GM21390 (cell line): Measurements from ENCODE around the gene ZNF555.
A peak's percentile ranks its signal among the peaks of the same experiment; 100 is the strongest.
"Not testable (repeated sequence)": the region's sequence is repeated elsewhere in the genome, so short reads cannot be mapped to it uniquely, and the experiment has no call there.

Experiments
- ATAC-seq: cut with Tn5 transposase; IDR thresholded peaks from one replicate; pipeline ENCODE4 v1.9.1; 2021; ENCODE audit not compliant: unreplicated experiment

ZNF555 gene

GRCh38 chr19:2866495-2867024 is 25.3 kb downstream of the ZNF555 start:
- ATAC-seq: no peak

GRCh38 chr19:2867025-2867991 is 26.0 kb downstream of the ZNF555 start, which contains the start of gene ZNF556:
Gene ZNF556, plus strand, starts transcription at chr19:2867335. Its CDS starts 87 bp downstream, at chr19:2867422.
- ATAC-seq: no peak

- no peak for ATAC-seq
Measured at GRCh38 chr19:2869618-2870017, 28.3 kb downstream of the ZNF555 start.

- ATAC-seq: not testable (repeated sequence)
Measured at GRCh38 chr19:2872175-2872574, 30.9 kb downstream of the ZNF555 start.

- ATAC-seq: no peak
Measured at GRCh38 chr19:2877398-2878331, 36.4 kb downstream of the ZNF555 start.

GRCh38 chr19:2883686-2884439 is 42.6 kb downstream of the ZNF555 start:
- ATAC-seq: no peak

GRCh38 chr19:2885736-2886135 is 44.5 kb downstream of the ZNF555 start:
- no peak for ATAC-seq

- ATAC-seq: no peak
Measured at GRCh38 chr19:2887391-2887914, 46.2 kb downstream of the ZNF555 start.

- no peak for ATAC-seq
Measured at GRCh38 chr19:2888731-2889224, 47.5 kb downstream of the ZNF555 start.

- ATAC-seq: not testable (repeated sequence)
Measured at GRCh38 chr19:2890531-2890930, 49.3 kb downstream of the ZNF555 start.

- no peak for ATAC-seq
Measured at GRCh38 chr19:2896694-2897093, 55.4 kb downstream of the ZNF555 start.

GRCh38 chr19:2900296-2901252 is 59.3 kb downstream of the ZNF555 start, which contains the start of gene ZNF57:
Gene ZNF57, plus strand, starts transcription at chr19:2900928. Its CDS starts 118 bp downstream, at chr19:2901046.
- peak; percentile 87 for ATAC-seq

- ATAC-seq: no peak
Measured at GRCh38 chr19:2902590-2903218, 61.4 kb downstream of the ZNF555 start.

GRCh38 chr19:2903326-2903725 is 62.1 kb downstream of the ZNF555 start:
- not testable (repeated sequence) for ATAC-seq

GRCh38 chr19:2905918-2906519 is 64.7 kb downstream of the ZNF555 start:
- ATAC-seq: no peak

- ATAC-seq: no peak
Measured at GRCh38 chr19:2906631-2907195, 65.4 kb downstream of the ZNF555 start.
